PC-3 (cell line): ENCODE results near the gene RNF144B.

Experiments used
- EZH2 ChIP-seq: fragments of 300-600 bp; sonication (generic); IDR thresholded peaks from one replicate; pipeline ENCODE4 v1.6.1; 2017; ENCODE audit warnings: antibody characterized with exemption, mild to moderate bottlenecking, low read length; ENCODE audit not compliant: unreplicated experiment
- EZH2phosphoT487 ChIP-seq: fragments of 300-600 bp; sonication (generic); IDR thresholded peaks from 2 replicates; pipeline ENCODE4 v1.6.1; 2018; ENCODE audit warnings: mild to moderate bottlenecking, antibody characterized with exemption, low read length, borderline replicate concordance
- TF ChIP-seq, protein P1 (sequence below): fragments of 300-600 bp; sonication (generic); conservative IDR thresholded peaks from 2 replicates; pipeline ENCODE4 v1.5.1; 2017; ENCODE audit warnings: antibody characterized with exemption, low read depth, mild to moderate bottlenecking, low read length

GRCh38 chr6:18353251-18353650 lies 33.9 kb upstream of the RNF144B start:
- TF ChIP-seq, protein P1, sequence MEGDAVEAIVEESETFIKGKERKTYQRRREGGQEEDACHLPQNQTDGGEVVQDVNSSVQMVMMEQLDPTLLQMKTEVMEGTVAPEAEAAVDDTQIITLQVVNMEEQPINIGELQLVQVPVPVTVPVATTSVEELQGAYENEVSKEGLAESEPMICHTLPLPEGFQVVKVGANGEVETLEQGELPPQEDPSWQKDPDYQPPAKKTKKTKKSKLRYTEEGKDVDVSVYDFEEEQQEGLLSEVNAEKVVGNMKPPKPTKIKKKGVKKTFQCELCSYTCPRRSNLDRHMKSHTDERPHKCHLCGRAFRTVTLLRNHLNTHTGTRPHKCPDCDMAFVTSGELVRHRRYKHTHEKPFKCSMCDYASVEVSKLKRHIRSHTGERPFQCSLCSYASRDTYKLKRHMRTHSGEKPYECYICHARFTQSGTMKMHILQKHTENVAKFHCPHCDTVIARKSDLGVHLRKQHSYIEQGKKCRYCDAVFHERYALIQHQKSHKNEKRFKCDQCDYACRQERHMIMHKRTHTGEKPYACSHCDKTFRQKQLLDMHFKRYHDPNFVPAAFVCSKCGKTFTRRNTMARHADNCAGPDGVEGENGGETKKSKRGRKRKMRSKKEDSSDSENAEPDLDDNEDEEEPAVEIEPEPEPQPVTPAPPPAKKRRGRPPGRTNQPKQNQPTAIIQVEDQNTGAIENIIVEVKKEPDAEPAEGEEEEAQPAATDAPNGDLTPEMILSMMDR: no peak
- TF ChIP-seq EZH2phosphoT487 (no peak), EZH2 (no peak)
